DND-41 (cell line): ENCODE measurements around the gene NDUFS6.

ENCODE experiments used
- CTCF ChIP-seq: IDR thresholded peaks from 2 replicates; pipeline ENCODE4 v1.5.1; 2012; ENCODE audit warnings: borderline replicate concordance, low read length, moderate library complexity, mild to moderate bottlenecking; ENCODE audit not compliant: poor library complexity, severe bottlenecking; ENCODE audit errors: extremely low read depth
- EZH2 ChIP-seq: IDR thresholded peaks from 3 replicates; pipeline ENCODE4 v1.6.1; 2012; ENCODE audit warnings: borderline replicate concordance, low read depth, mild to moderate bottlenecking, moderate library complexity, low read length, inconsistent platforms; ENCODE audit not compliant: severe bottlenecking

- no peak for TF ChIP-seq CTCF
- no peak for TF ChIP-seq EZH2
Measured at GRCh38 chr5:1755321-1755949, 45.8 kb upstream of the NDUFS6 start.
